ENCODE measurements around the gene E2F8.
"Not testable (repeated sequence)": the region's sequence is repeated elsewhere in the genome, so short reads cannot be mapped to it uniquely, and the experiment has no call there.

Gene E2F8

GRCh38 chr11:19240420-19241259 lies at the start of gene E2F8:
TSS of gene E2F8 (minus strand) at chr11:19240945. CDS start at chr11:19240121, 824 bp downstream.
- peak; percentile 79 for DNase-seq (ENCODE audit: low spot score)

GRCh38 chr11:19290356-19290755 lies 49.6 kb upstream of the E2F8 start:
- no peak for DNase-seq (ENCODE audit: low spot score)

- DNase-seq (ENCODE audit: low spot score), result no peak
Measured at GRCh38 chr11:19288256-19288655, 47.5 kb upstream of the E2F8 start.

- no peak for DNase-seq (ENCODE audit: low spot score)
Measured at GRCh38 chr11:19286411-19286810, 45.7 kb upstream of the E2F8 start.

GRCh38 chr11:19284881-19285280 lies 44.1 kb upstream of the E2F8 start:
- no peak for DNase-seq (ENCODE audit: low spot score)

GRCh38 chr11:19283991-19284390 lies 43.2 kb upstream of the E2F8 start:
- no peak for DNase-seq (ENCODE audit: low spot score)

GRCh38 chr11:19281555-19281954 lies 40.8 kb upstream of the E2F8 start:
- no peak for DNase-seq (ENCODE audit: low spot score)

GRCh38 chr11:19281041-19281440 lies 40.3 kb upstream of the E2F8 start:
- DNase-seq (ENCODE audit: low spot score), result no peak

GRCh38 chr11:19279451-19279850 lies 38.7 kb upstream of the E2F8 start:
- no peak for DNase-seq (ENCODE audit: low spot score)

GRCh38 chr11:19276859-19277808 lies 36.4 kb upstream of the E2F8 start:
- DNase-seq (ENCODE audit: low spot score), result no peak

GRCh38 chr11:19275496-19275895 lies 34.8 kb upstream of the E2F8 start:
- DNase-seq (ENCODE audit: low spot score), result no peak

GRCh38 chr11:19273219-19273618 lies 32.5 kb upstream of the E2F8 start:
- not testable (repeated sequence) for DNase-seq (ENCODE audit: low spot score)

GRCh38 chr11:19268909-19269308 lies 28.2 kb upstream of the E2F8 start:
- no peak for DNase-seq (ENCODE audit: low spot score)

GRCh38 chr11:19267567-19267966 lies 26.8 kb upstream of the E2F8 start:
- DNase-seq (ENCODE audit: low spot score), result no peak

GRCh38 chr11:19263333-19263732 lies 22.6 kb upstream of the E2F8 start:
- DNase-seq (ENCODE audit: low spot score), result no peak

- DNase-seq (ENCODE audit: low spot score), result peak; percentile 49
Measured at GRCh38 chr11:19259487-19260345, 19.0 kb upstream of the E2F8 start.

GRCh38 chr11:19258641-19259230 lies 18.0 kb upstream of the E2F8 start:
- DNase-seq (ENCODE audit: low spot score), result no peak

GRCh38 chr11:19254441-19254840 lies 13.7 kb upstream of the E2F8 start:
- not testable (repeated sequence) for DNase-seq (ENCODE audit: low spot score)

- no peak for DNase-seq (ENCODE audit: low spot score)
Measured at GRCh38 chr11:19253817-19254216, 13.1 kb upstream of the E2F8 start.

- no peak for DNase-seq (ENCODE audit: low spot score)
Measured at GRCh38 chr11:19253153-19253745, 12.5 kb upstream of the E2F8 start.

Measured in CD4-positive, alpha-beta T cell treated with Interleukin-6 at 100 ng/mL for 8 hours (primary cell).